Tibial artery (tissue), 4 donors: ENCODE data around the gene BMPER.
"Not testable (repeated sequence)": the region's sequence is repeated elsewhere in the genome, so short reads cannot be mapped to it uniquely, and the experiment has no call there.

Experiments
- DNase-seq, 2 donors: peaks; one replicate each; pipeline ENCODE4 v3.0.0-alpha.2; 2019
- H3K27ac ChIP-seq, 2 donors: fragments of 200-600 bp; sonication (generic) in 1 of 2; 1 replicate in 1 of 2; 2 replicates in 1 of 2; pipeline ENCODE4 v1.5.1; 2018 to 2019; ENCODE audit warnings: mild to moderate bottlenecking in 1 of 2
- H3K27me3 ChIP-seq, 2 donors: fragments of 200-600 bp; sonication (generic) in 1 of 2; one replicate each; pipeline versions ENCODE4 v1.5.1 to v1.6.0; 2016 to 2019
- H3K36me3 ChIP-seq, 3 donors: fragments of 200-600 bp; sonication (generic) in 2 of 3; one replicate each; pipeline ENCODE4 v1.5.1; 2016 to 2019; ENCODE audit warnings: mild to moderate bottlenecking in 2 of 3
- H3K4me1 ChIP-seq, 4 donors: fragments of 200-600 bp; sonication (generic) in 2 of 4; 1 replicate in 3 of 4; 2 replicates in 1 of 4; pipeline ENCODE4 v1.5.1; 2016 to 2019
- H3K4me3 ChIP-seq, 2 donors: fragments of 200-600 bp; sonication (generic) in 1 of 2; 1 replicate in 1 of 2; 2 replicates in 1 of 2; pipeline ENCODE4 v1.5.1; 2018 to 2019; ENCODE audit warnings: mild to moderate bottlenecking in 2 of 2
- H3K9me3 ChIP-seq, 3 donors: fragments of 200-600 bp; sonication (generic) in 1 of 3; one replicate each; pipeline ENCODE4 v1.5.1; 2016 to 2019
- intact Hi-C: fragments of 100-400 bp; cut with DNase I; formaldehyde crosslinking; loops from one replicate; pipeline ENCODE4 v1.15.0; 2023; ENCODE audit warnings: low total_unique reads
- TF ChIP-seq, protein P1 (sequence below), 2 experiments: fragments of 200-600 bp in 1 of 2; fragments of 450-650 bp in 1 of 2; IDR thresholded peaks; one replicate each; pipeline ENCODE4 v1.5.1; 2017 to 2019; ENCODE audit warnings: antibody characterized with exemption in 2 of 2, mild to moderate bottlenecking in 1 of 2, moderate library complexity in 1 of 2

BMPER gene

DNA sequence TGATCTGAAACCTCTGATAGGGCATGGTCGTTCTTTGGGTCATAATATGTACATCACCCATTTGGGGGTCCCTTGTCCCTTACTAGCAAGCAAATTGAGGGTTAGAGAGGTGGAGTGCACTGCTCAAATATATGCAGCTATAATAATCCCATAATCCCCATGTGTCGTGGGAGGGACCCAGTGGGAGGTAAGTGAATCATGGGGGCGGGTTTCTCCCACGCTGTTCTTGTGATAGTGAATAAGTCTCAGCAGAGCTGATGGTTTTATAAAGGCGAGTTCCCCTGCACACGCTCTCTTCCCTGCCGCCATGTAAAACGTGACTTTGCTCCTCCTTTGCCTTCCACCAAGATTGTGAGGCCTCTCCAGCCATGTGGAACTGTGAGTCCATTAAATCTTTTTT lies 262.7 kb downstream of the BMPER start:
- TF ChIP-seq, protein P1, sequence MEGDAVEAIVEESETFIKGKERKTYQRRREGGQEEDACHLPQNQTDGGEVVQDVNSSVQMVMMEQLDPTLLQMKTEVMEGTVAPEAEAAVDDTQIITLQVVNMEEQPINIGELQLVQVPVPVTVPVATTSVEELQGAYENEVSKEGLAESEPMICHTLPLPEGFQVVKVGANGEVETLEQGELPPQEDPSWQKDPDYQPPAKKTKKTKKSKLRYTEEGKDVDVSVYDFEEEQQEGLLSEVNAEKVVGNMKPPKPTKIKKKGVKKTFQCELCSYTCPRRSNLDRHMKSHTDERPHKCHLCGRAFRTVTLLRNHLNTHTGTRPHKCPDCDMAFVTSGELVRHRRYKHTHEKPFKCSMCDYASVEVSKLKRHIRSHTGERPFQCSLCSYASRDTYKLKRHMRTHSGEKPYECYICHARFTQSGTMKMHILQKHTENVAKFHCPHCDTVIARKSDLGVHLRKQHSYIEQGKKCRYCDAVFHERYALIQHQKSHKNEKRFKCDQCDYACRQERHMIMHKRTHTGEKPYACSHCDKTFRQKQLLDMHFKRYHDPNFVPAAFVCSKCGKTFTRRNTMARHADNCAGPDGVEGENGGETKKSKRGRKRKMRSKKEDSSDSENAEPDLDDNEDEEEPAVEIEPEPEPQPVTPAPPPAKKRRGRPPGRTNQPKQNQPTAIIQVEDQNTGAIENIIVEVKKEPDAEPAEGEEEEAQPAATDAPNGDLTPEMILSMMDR (IDR thresholded peaks at IDR 0.05), result no peak

DNA sequence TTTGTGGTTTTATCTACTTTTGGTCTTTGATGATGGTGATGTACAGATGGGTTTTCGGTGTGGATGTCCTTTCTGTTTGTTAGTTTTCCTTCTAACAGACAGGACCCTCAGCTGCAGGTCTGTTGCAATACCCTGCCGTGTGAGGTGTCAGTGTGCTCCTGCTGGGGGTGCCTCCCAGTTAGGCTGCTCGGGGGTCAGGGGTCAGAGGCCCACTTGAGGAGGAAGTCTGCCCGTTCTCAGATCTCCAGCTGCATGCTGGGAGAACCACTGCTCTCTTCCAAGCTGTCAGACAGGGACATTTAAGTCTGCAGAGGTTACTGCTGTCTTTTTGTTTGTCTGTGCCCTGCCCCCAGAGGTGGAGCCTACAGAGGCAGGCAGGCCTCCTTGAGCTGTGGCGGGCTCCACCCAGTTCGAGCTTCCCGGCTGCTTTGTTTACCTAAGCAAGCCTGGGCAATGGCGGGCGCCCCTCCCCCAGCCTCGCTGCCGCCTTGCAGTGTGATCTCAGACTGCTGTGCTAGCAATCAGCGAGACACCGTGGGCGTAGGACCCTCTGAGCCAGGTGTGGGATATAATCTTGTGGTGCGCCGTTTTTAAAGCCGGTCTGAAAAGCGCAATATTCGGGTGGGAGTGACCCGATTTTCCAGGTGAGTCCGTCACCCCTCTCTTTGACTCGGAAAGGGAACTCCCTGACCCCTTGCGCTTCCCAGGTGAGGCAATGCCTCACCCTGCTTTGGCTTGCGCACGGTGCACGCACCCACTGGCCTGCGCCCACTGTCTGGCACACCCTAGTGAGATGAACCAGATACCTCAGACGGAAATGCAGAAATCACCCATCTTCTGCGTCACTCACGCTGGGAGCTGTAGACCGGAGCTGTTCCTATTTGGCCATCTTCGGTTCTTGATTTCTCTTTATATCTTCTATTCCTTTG lies 269.6 kb downstream of the BMPER start:
- DNase-seq, intact Hi-C loops, H3K27ac ChIP-seq, H3K9me3 ChIP-seq, H3K4me3 ChIP-seq, H3K27me3 ChIP-seq, H3K36me3 ChIP-seq: not testable (repeated sequence)
- peaks cover 0 to 17% (median 4%) of the 10 kb centered on the region in 4 donors for H3K4me1 ChIP-seq

More for the DNA sequence above, 262.7 kb downstream of the BMPER start:
- Histone ChIP-seq H3K36me3 (no peaks in the 10 kb centered on the region), H3K27ac (no peak overlapping the region), H3K4me3 (no peak overlapping the region), H3K27me3 (no peaks in the 10 kb centered on the region), H3K4me1 (no peaks in the 10 kb centered on the region), H3K9me3 (no peaks in the 10 kb centered on the region)
- no peak for DNase-seq
- intact Hi-C loops, result no loop called here

DNA sequence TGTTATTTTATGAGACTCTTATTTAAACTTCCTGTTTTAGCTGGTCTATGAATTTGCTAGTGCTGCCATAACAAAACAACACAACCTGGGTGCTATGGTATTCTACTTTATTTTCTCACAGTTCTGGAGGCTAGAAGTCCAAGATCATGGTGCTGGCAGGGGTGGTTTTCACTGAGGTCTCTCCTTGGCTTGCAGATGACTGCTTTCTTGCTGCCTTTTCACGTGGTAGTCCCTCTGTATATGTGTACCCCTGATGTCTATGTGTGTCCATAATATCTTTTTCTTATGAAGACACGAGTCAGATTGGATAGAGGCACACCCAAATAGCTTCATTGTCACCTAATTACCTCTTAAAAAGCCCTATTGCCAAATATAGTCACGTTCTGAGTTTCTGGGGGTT lies 270.5 kb downstream of the BMPER start:
- TF ChIP-seq, protein P1 (IDR thresholded peaks at IDR 0.05), result no peak
- H3K4me1 ChIP-seq, result peaks cover 0 to 17% (median 4%) of the 10 kb centered on the region in 4 donors
- H3K27ac ChIP-seq, result no peak overlapping the region
- DNase-seq, result no peak
- intact Hi-C loops, result no loop called here
- no peak overlapping the region for H3K4me3 ChIP-seq
- no peaks in the 10 kb centered on the region for H3K36me3 ChIP-seq
- H3K27me3 ChIP-seq, result no peaks in the 10 kb centered on the region
- H3K9me3 ChIP-seq, result no peaks in the 10 kb centered on the region

DNA sequence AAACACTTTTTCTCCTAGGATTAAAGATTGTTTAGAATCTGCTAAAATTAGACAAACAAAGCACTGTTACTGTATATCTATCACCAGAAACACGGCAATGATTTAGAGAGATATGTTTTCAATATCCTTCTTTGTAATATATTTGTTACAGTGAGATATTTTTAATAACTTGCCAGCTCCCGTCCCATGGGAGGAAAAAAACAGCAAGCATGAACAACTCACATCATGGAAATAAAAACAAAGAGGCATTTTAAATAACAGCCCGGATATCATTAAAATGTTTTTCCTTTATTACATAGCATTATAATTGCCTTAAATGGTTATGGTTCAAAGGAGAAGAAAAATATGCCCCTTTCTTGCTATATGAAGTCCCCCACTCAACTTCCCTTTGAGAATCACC lies 272.1 kb downstream of the BMPER start:
- Histone ChIP-seq H3K27me3 (no peaks in the 10 kb centered on the region), H3K27ac (no peak overlapping the region), H3K9me3 (no peaks in the 10 kb centered on the region), H3K4me1 (peaks cover 0 to 17% (median 4%) of the 10 kb centered on the region in 4 donors), H3K4me3 (no peak overlapping the region), H3K36me3 (no peaks in the 10 kb centered on the region)
- intact Hi-C loops, result no loop called here
- TF ChIP-seq, protein P1 (IDR thresholded peaks at IDR 0.05), result no peak
- DNase-seq, result no peak

DNA sequence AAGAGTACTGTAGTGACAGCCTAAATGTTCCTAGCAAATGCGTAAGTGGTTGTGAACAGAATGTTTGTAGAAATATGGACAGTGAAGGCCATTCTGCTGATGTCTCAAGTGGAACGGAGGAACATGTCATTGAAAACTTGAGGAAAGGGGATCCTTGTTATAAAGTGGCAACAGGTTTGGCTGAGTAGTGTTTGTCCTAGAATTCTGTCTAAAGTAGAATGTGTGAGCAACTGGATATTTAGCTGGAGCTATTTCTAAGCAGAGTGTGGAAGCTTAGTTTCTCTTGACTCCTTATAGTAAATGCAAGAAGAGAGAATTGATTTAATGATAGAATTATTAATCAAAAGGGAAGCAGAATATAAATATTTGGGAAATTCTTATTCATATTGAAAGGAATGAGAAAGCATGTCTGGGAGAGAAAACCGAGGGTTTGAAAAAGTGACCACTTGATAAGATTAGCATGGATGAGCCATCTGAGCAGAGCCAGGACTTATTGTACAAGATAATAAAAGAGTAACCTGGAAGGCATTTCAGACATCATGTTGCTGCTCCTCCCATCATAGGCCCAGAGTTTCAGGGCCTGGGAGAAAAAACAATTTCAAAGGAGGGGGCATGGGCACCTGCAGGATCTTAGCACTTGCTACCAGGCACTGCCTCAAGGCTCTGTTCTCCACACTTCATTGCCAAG lies 276.1 kb downstream of the BMPER start:
- intact Hi-C loops, result no loop called here
- no peak for DNase-seq
- Histone ChIP-seq H3K27ac (no peak overlapping the region), H3K4me1 (peaks cover 0 to 17% (median 4%) of the 10 kb centered on the region in 4 donors), H3K36me3 (no peaks in the 10 kb centered on the region), H3K4me3 (no peak overlapping the region), H3K27me3 (no peaks in the 10 kb centered on the region), H3K9me3 (no peaks in the 10 kb centered on the region)
- TF ChIP-seq, protein P1 (IDR thresholded peaks at IDR 0.05), result no peak

DNA sequence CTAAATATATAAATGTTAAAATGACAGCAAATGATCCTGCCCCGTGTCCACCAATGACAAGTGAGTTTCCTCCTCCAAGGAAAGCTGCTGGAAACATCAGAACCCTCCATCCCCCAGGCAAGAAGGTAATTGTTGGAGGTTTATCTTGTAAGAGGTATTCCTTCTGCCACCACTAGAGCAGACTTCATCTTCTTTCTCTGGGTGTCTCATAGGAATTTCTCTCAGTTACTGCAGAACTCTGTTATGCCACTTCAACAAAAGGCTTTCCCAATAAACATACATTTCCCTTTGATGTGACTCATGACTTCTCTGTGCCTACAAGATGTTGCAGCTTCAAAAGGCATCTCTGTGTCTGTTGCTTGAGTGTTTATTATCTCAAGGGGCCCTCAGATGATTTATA lies 279.1 kb downstream of the BMPER start:
- DNase-seq, result no peak
- H3K4me1 ChIP-seq, result no peaks in the 10 kb centered on the region
- TF ChIP-seq, protein P1 (IDR thresholded peaks at IDR 0.05), result no peak
- H3K27ac ChIP-seq, result no peak overlapping the region
- no peaks in the 10 kb centered on the region for H3K36me3 ChIP-seq
- intact Hi-C loops, result no loop called here
- H3K4me3 ChIP-seq, result no peak overlapping the region
- no peaks in the 10 kb centered on the region for H3K9me3 ChIP-seq
- H3K27me3 ChIP-seq, result no peaks in the 10 kb centered on the region
